ENCODE results near the gene TRIM24.

DNA sequence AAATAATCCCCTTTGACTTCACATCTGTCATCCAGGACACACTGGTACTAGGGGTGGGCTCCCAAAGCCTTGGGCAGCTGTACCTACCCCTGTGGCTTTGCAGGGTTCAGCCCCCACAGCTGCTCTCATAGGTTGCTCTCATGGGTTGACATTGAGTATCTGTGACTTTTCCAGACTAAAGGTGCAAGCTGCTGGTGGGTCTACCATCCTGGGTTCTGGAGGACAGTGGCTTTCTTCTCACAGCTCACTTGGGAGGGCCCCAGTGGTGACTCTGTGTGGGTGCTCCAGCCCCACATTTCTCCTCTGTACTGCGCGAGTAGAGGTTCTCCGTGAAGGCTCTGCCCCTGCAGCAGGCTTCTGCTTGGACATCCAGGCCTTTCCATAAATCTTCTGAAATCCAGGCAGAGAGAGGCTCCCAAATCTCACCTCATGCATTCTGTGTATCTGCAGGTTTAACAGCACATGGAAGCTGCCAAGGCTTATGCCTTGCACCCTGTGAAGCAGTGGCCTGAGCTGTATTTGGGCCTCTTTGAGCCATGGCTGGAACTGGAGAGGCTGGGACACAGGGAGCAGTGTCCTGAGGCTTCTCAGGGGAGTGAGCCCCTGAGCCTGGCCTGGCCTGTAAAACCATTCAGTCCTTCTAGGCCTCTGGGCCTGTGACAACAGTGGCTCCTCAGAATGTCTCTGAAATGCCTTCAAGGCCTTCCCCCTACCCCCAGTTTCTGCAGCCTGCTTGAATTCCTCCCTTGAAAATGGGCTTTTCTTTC is 52.2 kb downstream of the TRIM24 start:
- TF ChIP-seq, protein P1, sequence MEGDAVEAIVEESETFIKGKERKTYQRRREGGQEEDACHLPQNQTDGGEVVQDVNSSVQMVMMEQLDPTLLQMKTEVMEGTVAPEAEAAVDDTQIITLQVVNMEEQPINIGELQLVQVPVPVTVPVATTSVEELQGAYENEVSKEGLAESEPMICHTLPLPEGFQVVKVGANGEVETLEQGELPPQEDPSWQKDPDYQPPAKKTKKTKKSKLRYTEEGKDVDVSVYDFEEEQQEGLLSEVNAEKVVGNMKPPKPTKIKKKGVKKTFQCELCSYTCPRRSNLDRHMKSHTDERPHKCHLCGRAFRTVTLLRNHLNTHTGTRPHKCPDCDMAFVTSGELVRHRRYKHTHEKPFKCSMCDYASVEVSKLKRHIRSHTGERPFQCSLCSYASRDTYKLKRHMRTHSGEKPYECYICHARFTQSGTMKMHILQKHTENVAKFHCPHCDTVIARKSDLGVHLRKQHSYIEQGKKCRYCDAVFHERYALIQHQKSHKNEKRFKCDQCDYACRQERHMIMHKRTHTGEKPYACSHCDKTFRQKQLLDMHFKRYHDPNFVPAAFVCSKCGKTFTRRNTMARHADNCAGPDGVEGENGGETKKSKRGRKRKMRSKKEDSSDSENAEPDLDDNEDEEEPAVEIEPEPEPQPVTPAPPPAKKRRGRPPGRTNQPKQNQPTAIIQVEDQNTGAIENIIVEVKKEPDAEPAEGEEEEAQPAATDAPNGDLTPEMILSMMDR (conservative IDR thresholded peaks at IDR 0.05; ENCODE audit: low read length), result no peak
- no peak for TF ChIP-seq EZH2phosphoT487 (IDR thresholded peaks at IDR 0.05; ENCODE audit: borderline replicate concordance, low read depth, low read length)
